IMR-90 (cell line): Measurements from ENCODE around the gene PLAC9.

Experiments
- CTCF ChIP-seq: conservative IDR thresholded peaks from 2 replicates; pipeline ENCODE4 v1.5.1; 2012; ENCODE audit warnings: mild to moderate bottlenecking, low read depth, low read length, improper control_type of control experiment
- POLR2A ChIP-seq: IDR thresholded peaks from 2 replicates; pipeline ENCODE4 v1.6.1; 2012; ENCODE audit warnings: mild to moderate bottlenecking, low read depth, low read length
- RAD21 ChIP-seq: IDR thresholded peaks from 2 replicates; pipeline ENCODE4 v1.6.1; 2012; ENCODE audit warnings: low read length, improper control_type of control experiment
- RFX5 ChIP-seq: IDR thresholded peaks from 2 replicates; pipeline ENCODE4 v1.8.0; 2012; ENCODE audit warnings: low read depth, mild to moderate bottlenecking, low read length, moderate library complexity

DNA sequence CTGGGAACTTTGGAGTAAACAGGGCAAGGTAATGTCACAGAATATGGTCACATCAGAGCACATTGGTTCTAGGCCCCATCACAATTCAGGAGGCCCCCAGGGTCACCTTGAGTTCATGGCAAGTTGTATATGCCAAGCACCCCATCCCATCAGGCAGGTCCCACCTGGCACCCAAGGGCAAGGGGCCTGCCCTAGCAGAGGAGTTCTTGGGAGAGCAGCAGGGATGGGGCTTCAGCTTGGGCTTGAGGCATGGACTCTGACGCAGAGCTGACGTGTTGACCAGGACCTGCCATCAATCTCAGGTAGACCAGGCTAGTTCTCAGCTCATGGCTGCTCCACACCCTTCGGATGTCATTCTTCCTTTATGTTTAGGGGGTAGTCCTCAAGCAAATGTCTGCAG is 20.9 kb downstream of the PLAC9 start:
- TF ChIP-seq CTCF = no peak
- TF ChIP-seq RFX5 = no peak
- TF ChIP-seq RAD21 = no peak
- no peak for TF ChIP-seq POLR2A
